Stimulated activated CD4-positive, alpha-beta T cell treated with anti-CD3 and anti-CD28 coated beads, Interleukin-2, amount 100 ng/mL, for 24 hours (primary cell): ENCODE results near the gene TGFBR1.
"Not testable (repeated sequence)": the region's sequence is repeated elsewhere in the genome, so short reads cannot be mapped to it uniquely, and the experiment has no call there.

Experiments used
- DNase-seq, 2 donors: peaks; one replicate each; pipeline ENCODE4 v3.0.0-alpha.2; 2020

Gene TGFBR1

DNA sequence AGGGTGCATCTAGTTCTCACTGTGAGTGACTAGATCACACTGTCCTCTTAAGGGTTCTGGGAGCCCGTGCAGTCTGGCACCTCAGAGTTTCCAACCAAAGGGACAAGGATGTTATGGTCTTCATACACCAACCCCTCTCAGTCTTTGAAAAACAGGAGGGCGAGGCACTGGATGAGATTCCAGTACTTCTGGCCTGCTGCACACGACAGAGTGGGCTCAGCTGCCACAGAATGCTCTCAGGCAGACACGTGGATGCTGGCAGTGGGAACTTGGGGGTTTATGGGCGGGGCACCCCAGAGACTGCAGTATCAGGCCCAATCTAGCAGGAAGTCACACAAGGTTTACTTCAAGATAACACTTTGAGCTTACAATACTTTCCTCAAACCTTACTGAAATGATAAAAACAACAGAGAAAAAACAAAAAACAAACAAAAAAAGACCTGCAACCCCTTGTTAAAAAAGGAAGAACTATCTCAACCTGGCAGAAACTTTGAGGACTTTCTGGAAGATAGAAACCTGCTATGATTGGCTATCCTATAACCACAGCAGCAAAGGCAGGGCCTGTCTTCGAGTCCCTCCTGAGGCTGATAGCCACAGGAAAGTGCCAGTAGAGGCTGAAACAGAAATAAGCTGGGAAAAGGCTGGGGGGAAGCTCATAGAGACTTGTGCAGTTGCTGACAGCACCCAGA lies 28.3 kb upstream of the TGFBR1 start:
- DNase-seq, result peak in 1 of 2 donors; percentile 31

DNA sequence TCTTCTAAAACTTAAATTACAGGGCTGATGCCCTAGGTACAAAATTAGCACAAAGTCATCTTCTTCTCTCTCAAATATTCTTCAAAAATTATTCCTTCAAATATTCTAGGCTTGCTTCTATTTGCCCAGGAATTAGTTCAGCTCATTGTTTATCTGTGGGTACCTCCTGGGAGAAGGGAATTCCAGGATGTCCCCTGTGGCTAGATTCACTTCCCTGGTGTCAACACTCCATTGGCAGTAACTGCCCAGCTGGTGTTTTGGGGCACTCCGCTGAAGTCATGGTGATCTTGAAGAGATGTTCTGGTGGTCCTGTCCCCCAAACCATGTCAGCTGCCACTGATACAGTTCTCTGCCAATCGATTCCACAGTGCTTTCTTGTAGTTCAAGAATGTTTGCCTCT lies 26.2 kb upstream of the TGFBR1 start:
- no peak for DNase-seq

DNA sequence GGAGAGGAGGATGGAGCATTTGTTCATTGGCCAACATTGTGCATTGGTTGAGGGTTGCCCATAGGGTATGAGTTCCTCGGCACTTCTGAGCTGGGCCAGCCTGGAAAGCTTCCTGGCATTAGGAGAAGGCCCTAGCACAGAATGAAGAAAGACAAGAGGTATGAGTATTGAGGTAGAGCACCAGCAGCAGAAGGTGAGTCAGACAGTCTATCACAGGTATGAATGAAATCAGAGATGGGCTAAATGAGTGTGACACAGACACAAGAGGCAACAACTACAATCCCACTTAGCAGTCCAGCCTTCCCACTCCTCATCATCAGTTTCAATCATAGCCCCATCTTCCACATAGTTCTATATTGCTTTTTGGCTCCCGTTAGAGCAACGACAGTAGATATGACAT lies 25.4 kb upstream of the TGFBR1 start:
- no peak for DNase-seq

DNA sequence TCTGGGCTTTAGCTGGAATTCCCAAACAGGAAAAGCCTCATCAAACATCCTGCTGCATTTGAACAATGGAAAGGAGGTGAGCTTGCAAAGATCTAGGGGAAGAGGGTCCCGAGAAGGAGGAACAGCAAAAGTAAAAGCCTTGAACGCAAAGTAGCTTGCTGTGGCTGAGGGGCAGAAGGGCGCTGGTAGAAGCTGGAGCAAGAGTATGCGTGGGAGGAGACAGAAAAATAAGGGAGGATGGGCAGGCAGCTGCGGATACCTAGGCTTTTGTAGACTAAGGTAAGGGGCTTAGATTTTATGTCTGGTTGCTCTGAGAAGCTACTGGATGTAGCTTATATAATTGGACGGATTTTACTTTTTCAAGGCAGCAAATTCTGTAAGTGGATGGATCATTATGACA lies 21.9 kb upstream of the TGFBR1 start:
- no peak for DNase-seq

DNA sequence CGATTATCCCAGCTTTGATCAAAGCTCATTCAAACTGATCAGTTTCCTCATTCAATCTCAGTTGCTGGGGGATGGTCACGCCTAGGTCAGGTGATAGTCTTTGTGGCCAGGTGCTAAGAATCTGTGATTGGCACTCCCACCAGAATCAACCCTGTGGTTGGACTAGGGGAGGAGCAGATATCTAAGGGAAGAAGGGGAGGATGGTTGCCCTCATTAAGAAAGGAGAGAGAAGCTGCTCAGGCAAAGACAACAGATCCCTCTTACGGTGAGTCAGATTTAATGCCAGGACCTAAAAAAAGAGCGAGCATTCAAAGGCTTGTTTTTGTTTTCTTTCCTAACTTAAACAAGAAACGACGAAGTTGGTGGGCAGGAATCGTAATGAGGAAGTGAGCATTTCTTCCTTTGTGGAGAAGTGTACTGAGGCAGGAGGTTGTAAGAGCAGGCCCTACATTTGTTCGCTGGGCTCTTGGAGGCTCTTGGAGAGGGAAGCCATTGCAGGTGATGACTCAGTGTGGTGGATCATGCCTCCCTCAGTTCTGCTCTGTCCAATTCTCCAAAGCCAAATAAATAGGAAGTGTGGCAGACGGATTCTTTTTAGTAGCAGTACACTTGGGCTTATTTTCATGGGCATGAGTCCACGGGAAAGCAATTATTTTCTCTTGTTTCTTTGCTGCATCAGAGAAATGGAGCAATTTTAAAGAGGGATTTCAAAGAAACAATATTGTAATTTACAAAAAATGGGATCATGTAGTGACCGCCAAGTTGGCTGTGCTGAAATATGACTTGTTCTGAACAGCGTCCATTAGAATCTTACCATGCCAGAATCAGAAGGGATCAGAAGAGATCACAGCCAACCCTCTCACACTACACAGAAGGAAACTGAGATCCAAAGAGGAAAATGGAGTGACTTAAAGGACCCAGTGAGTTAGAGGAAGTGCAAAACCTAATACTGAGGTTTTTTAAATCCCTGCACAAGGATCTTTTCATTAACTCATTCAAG lies 18.7 kb upstream of the TGFBR1 start:
- DNase-seq, result no peak

DNA sequence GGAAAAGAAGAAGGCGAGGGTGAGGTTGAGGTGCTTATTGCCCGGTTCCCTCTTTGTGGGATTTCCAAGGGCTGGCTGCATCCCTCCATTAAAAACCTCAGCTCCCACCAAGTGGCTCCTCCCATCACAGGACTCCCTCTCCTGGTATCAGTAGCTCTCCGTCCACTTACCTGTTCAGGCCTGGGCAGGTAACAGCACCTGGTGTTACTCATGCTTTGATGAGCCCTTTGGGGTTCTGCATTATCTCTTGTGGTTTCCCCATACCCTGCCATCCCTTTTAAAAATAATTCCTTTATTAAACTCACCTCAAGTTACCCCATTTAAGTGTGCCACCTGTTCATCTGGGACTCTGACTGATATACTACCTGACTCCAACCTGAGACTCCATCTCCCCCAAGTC lies 17.5 kb upstream of the TGFBR1 start:
- DNase-seq, result no peak

DNA sequence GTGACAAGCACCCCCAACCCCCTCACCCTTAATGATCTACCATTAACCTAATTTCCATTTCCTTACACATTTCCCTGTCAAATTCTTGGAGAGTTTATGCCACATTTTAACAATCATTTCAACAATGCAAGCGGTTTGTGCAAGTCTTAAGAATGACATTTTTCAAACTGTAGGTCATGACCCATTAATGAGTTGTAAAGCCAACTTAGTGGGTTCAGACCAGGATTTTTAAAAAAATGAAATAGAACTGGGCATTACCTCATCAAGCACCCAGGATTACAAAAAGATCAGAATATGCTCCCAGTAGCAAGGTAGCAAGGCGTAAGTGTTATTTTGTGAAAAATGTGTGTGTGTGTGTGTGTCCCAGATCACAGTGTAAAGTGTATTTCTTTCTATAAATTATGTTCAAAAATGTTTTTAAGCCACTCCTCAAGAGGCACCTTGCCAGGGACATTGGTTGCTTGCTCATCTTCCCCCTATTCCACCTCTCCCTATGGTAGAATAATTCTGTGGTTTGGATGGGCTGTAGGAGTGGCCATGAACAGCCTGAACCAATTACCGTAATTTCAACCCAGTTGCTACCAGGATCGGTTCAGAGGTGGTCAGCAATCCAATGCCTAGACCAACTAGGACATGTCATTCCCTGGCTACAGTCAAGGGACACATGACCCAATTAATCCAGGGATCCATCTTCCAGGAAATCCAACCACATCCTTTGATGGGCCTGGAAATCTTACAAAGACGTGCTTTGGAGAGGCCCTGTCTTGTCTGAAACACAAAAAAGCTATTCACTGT lies 14.4 kb upstream of the TGFBR1 start:
- no peak for DNase-seq

DNA sequence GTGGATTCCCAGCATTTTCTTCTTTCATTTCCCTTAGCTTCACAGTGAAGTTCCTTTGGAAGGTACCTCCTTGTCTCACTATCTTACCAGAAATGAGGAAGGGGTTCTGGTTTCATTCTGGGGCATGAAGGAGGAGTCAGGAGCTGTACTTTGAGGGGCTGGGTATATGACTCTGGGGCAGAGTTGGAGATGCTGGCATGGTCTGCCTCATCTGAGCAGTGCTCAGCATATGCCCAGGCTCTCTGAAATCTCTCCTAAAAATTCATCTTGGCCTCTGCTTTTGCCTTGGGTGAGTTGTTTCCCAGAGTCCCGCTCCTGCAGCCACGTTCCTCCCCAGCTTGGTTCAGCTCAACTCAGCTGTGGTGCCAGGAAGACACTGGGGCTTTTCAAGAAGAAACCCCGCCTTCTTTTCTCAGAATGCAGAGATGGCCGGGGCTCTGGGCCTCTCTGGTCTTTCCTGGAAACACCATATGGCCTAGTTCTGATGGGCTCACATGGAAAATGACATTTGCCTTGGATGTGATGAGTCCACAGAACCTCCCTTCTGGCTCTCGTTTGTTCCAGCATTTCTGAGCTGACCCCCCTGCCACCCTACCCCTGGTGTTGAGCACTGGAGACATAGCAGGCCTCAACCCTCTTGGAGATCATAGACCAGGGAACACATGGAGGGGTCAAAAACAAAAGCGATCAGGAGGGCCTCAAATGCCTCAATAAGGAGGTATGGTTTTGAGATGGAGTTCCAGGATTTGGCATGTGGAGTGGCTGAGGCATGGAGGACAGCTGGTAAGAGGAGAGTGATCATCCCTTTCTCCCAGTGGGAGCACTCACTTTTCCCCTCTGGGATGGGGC lies 12.0 kb upstream of the TGFBR1 start:
- peak in 1 of 2 donors; percentile 29 for DNase-seq

DNA sequence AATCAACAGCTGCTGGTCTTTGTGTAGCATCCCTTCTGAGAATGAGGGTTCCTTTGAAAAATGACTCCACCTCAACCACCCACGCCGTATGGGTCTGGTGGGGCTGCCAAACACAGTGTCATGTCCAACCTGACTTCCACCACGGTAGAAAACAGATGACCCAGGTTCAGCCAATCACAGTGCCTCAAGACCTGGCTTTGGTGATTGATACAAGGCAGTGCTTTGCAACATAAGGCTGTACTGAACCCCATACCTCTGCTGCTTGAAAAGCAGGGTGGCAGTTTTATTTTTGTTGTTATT lies 11.5 kb upstream of the TGFBR1 start:
- DNase-seq, result no peak

DNA sequence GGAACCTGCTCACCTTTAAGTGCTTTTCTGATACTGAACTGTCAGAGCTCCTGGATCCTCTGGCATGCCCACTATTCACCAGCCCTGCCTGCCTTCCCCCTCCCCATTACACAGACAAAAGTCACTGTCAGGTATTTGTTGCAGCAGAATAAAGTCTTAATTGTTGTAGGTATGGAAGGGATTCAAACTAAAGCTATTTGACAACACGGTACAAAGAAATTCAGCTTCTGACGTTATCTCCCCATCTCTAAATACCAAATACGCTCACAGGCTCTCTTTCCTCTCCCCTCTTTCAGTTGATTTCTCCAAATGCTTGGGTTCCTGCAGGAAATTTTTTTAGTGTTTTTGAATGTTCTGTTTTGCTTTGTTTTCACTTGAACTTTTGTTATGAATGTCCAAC lies 9.3 kb upstream of the TGFBR1 start:
- no peak for DNase-seq

DNA sequence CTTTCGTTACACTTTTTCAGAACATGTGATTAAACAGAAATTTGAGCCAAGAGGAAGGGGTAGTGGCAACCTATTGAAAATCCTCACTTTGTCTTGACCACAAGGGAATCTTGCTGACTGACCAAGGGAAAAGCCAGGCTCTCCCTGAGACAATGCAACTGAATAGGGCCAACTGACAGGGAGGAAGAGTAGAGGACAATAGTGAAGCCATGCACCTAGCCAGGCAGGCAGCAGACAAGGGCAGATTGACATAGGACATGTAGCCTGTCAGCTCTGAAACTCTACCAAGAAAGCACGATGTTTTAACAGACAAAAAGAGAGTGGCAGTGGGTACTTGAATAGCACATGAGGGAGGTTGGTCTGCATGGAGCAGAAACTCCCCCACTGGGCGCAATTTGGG lies 8.5 kb upstream of the TGFBR1 start:
- no peak for DNase-seq

DNA sequence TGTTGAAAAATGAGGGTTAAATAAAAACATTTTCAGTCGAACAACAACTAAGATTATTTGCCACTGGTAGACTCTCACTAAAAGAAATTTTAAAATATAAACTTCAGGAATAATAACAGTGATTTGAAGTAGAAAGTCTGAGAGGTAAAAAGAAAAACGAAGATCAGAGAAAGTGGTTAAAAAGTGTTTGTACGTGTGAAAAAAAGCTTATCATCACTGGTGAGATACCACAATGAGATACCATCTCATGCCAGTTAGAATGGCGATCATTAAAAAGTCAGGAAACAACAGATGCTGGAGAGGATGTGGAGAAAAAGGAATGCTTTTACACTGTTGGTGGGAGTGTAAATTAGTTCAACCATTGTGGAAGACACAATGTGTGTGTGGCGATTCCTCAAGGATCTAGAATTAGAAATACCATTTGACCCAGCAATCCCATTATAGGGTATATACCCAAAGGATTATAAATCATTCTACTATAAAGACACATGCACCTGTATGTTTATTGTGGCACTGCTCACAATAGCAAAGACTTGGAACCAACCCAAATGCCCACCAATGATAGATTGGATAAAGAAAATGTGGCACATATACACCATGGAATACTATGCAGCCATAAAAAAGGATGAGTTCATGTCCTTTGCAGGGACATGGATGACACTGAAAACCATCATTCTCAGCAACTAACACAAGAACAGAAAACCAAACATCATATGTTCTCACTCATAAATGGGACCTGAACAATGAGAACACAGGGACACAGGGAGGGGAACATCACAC lies 4.9 kb upstream of the TGFBR1 start:
- not testable (repeated sequence) for DNase-seq

DNA sequence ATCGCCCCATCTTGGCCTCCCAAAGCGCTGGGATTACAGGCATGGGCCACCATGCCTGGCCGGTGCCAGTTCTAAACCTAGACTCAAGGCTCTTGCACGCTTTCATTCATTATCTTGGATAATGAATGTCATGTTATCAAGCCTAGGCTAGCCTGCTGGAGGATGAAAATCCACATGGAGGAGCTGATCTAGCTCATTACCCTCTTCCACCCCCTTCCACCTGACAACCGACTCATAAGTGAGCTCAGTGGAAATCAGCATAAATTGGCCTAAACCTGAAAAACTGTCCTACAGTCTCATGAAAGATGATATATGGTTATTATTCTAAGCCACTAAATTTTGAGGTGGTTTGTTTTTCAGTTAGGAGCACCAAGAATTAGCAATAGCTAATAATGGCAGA lies 3.6 kb upstream of the TGFBR1 start:
- DNase-seq, result no peak

DNA sequence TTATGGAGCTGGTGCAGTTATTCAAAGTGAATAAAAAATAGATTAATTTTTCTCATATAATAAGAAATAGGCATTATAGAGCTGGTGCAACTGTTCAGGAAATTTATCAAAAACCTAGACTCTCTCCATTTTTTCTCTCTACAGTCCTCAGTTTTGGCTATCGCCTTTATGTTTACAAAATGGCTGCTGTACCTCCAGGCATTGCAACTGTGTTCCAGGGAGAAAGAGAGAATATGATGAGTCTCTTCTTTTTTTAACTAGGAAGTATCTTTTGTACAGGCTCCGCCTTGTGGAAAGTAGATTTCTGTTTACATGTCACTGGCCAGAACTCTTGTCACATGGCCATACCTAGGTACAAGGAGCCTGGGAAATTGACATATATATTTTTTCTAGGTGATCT lies 3.1 kb upstream of the TGFBR1 start:
- DNase-seq, result no peak

DNA sequence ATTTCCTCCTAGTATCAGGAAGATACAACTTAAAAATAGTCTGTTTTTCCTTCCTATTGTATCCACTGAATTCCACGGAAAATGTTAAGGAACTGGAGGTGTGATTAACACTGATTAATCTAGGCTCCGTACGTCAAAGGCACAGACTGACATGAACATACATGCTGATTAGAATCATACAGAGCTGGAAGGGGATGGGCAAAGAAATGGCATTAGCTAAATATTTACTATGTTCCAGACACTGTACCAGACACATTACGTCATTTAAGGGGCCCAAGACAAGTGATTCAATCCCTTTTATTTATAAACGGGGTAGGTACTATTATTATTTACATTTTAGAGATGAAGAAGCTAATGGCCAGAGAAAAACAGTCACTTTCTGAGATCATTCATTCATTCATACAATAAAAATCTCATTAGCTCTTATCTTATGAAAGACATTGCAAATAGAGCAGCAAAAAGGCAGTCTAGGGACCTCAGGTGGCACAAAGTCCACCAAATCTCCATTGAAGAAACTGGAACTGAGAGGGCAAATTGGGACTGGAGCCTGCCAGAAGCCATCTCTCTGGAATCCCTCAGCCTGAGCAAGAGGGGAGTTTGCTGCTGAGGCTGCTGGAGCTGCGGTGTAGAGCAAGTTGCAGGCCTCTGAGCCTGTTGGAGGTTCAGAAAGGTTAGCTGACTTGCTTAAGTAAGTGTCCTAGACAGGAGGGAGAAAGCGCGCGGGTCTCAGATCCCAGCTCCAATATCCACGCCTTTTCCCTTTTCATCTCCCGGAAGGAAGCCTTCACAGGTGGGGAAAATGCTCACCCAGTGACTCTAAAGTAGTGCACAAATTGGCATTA lies 1.6 kb upstream of the TGFBR1 start:
- DNase-seq, result no peak

DNA sequence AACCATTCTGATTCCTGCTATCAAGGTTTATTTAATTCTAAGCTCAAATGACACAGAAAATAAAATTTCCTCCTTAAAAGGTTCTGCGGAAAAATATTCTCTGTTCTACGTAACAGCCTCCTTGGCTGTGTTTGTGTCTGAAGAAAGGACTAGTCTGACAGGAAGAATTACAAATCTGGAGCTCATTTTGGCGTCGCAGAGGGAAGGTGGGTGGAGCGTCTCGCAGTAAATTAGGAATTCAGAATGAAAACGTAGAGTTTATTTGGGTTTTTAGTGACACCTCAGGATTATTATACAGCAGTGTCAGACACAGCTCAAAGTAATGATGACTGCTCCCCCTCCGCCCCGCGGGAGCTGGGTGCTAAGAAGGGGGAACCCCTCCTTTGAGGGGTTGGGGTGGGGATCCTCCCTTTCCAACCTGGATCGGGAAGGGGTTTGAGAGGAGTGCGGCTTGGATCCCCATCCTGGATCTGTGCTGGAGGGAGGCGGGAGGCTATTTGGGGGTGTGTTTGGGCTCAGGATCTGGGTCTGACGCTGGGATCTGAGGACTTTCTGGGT lies 933 bp upstream of the TGFBR1 start:
- DNase-seq, result peak in 1 of 2 donors; percentile 7

DNA sequence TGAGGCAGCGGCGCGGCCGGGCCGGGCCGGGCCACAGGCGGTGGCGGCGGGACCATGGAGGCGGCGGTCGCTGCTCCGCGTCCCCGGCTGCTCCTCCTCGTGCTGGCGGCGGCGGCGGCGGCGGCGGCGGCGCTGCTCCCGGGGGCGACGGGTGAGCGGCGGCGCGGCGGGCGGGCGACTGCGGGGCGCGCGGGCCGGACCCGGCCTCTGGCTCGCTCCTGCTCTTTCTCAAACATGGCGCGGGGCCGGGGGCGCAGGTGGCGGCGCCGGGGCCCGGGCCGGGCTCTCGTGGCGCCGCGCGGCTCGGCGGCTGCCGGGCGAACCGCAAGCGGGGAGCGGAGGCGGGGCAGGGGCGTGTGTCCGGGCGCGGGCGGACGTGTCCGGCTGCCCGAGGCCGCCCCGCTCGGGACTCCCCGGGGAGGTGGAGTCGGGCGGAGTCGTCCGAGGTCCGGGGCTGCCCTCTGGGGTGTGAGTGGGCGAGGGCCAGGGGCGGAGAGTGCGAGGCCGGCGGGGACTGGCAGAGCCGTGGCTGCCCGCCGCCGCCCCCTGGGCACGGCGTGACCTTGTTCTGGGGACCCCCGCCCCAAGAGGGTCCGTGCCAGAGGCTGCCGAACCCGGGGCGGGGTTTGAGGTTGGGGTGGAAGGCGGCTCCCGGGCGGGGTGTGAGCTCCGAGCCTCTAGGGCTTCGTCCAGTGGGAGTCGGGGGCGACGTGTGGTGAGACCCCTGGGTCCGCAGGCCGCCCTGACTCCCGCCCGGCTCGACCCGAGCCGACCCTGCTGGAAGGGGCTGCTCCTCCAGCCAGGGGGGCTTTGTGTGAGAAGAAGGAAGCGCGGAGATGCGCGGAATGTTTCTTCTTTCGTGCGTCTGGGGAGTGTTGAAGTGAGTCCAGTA lies 485 bp downstream of the TGFBR1 start:
- peak; percentile 36 to 54 for DNase-seq

DNA sequence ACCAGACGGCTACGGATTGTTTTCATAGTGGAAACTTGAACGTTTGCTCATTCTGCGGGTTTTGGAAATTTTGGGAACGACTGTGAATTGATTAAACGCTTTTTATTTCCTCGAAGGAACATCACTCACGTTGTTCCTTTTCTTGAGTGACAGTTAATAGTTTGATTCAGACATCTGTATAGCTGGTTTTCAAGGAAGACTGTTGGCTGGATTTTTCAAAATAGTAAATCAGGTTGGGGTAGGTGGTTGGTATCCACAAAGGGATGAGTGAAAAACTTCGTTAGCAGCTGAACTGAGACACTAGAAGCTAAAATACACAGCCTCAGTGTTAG lies 1.1 kb downstream of the TGFBR1 start:
- no peak for DNase-seq

DNA sequence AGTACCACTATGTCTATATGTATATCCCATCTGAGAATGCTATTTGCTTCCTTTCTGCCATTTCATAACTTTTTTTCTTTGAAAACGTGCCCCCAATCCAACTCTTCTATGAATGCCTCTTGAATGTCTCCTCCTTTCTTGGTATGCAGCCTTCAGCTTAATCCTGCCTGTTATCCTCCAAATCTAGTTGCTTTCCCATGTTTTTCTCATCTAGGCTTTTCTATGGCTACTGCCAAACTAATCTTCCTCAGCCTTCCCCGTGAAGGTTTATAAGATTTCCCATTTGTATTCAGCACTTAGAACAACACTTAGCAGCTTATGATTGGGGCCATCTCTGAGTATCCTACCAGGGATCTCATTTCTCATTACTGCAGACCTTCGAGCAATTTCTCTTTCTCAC lies 2.5 kb downstream of the TGFBR1 start:
- no peak for DNase-seq

DNA sequence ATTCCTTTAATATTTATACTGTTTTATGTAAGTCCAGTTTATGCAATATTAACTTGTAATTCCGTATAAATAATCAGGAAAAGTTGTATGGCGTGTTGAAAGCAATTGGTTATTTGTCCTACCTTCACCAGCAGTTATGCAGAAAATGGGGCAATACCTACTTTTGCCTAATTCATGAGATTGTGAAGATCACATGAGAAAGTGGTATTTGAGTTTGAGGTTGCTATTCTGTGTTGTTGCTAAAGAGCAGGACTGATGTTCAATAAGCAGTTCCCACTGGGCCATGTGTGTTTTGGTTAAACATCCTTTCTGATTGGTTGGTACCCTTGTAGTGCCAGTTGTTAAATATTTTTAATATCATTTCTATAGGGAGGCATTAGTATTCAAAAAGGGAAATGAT lies 3.2 kb downstream of the TGFBR1 start:
- no peak for DNase-seq
